Stimulated activated CD8-positive, alpha-beta memory T cell treated with anti-CD3 and anti-CD28 coated beads, Interleukin-12 subunit alpha, Interleukin-12 subunit beta, amount 100 ng/mL, for 1 hour (primary cell): ENCODE results near the gene ARHGAP36.

Experiments used
- DNase-seq: peaks from one replicate; pipeline ENCODE4 v3.0.0-alpha.2; 2020; ENCODE audit warnings: low read depth

Gene ARHGAP36

GRCh38 chrX:131068945-131069719 lies 11.0 kb downstream of the ARHGAP36 start:
- DNase-seq = no peak

GRCh38 chrX:131072871-131073571 lies 14.9 kb downstream of the ARHGAP36 start:
- no peak for DNase-seq

DNA sequence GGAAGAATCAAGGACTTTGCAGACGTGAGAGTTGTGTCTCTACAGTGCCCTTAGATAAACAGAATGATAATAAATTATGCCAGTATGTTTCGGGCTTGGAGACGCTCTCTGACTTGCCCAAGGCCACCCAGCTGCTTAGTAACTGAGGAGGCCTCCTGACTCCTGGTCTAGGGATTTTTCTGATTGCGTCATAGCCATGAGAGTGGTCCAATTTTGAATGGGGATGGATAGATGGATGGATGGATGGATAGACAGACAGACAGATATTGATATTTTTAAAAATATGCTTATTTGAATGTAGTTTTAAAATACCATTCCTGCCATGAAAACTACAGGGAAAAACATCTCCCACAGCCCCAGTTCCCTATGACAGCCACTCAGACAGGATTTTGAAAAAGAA lies 15.5 kb downstream of the ARHGAP36 start:
- no peak for DNase-seq

DNA sequence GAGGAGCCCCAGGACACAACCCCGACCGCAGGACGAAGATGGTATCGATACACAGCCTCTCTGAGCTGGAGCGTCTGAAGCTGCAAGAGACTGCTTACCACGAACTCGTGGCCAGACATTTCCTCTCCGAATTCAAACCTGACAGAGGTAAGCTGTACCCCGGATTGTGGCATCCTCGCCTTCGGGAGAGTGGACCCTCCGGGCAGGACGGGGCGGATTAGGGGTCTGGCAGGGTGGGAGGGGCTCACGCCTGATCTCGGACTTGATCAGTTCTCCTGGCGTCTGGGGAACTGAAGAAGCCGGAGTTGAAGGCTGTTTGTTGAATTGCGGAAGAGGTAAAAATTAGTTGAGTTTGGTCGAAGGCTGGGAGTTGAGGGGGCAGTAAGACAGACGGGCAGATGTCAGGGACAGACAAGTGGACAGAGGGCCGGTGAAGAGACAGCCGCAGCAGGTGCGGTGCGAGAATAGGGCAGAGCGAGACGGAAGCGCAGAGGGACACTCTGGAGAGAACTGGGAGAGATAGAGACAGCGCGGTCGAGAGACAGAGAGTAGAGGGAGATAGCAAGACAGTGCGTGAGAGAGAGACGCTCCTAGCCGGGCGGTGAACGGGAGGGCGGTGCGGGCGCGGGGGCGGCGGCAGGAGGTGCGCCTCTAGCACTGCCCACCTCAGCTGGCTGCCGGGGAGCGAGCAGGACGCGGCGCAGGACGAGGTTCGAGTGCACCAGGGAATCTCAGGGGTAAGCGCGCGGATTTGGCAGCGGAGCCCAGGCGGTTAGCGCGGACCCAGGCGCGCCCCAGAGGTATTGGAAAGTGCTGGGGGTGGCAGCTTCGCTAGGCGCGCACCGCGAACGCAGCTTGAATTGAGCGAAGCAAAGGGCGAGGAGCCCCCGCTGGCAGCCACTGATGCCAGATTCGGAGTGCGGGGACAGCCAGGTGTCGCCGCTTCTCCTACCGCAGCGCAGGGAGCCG lies 23.9 kb downstream of the ARHGAP36 start:
- DNase-seq = no peak

DNA sequence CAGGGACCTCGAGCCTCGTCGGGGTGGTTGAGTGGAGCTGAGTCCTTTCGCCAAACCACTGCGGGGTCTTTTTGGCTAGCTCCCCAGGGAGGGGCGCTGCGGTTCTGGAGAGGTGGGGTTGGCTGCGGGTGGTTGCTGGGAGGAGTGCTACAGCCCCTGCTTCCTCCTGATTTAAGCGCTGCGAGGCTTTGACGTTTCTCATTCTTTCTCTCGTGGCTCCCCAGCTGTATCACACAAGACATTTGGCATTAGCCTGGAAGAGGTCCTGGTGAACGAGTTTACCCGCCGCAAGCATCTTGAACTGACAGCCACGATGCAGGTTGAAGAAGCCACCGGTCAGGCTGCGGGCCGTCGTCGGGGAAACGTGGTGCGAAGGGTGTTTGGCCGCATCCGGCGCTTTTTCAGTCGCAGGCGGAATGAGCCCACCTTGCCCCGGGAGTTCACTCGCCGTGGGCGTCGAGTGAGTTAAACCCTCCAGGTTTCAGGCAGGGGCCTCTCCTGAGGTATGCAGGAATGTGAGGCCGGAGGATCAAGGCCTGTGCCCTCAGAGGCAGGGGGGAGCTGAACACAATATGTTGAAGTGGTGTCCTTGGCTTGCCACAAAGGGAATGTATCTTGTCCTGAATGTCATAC lies 25.5 kb downstream of the ARHGAP36 start:
- DNase-seq = no peak

DNA sequence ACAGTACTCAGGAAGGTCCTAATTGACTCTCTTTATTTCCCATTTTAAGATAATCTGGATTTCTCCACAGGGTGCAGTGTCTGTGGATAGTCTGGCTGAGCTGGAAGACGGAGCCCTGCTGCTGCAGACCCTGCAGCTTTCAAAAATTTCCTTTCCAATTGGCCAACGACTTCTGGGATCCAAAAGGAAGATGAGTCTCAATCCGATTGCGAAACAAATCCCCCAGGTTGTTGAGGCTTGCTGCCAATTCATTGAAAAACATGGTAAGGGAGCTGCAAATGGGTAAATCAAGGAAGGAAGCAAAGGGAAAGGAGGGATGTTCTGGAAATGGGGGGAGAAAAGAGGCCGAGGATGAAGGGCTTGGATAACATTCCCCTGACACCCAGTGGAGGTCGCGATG lies 26.0 kb downstream of the ARHGAP36 start:
- no peak for DNase-seq

DNA sequence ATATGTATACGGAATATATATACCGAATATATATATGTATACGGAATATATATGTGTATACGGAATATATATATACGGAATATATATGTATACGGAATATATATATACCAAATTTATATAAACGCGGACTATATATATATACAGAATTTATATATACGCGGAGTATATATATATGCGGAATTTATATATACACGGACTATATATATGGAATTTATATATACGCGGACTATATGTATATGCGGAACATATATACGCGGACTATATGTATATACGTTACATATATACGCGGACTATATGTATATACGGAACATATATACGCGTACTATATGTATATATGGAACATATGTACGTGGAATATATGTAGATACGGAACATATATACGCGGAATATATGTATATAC lies 78.6 kb downstream of the ARHGAP36 start:
- DNase-seq = no peak

- no peak for DNase-seq
Observed at GRCh38 chrX:131139072-131139471, 80.9 kb downstream of the ARHGAP36 start.
